HepG2 (cell line): ENCODE results near the gene SMIM44. TPM values are rescaled to one million over a fixed set of nuclear protein-coding genes. Genes with fewer than 3 reads are reported as not detected.

Experiments
- ATAC-seq: fragments of 200-7000 bp; cut with Tn5 transposase; 3 replicates; pipeline ENCODE4 v1.9.1; 2020; ENCODE audit warnings: mild to moderate bottlenecking, moderate library complexity
- BruUV-seq: library from RNA; stranded (reverse); fragments of 400-500 nt; replicated peaks from 2 replicates; lab custom pipeline; 2021; lab: Mats Ljungman, UMichigan
- CTCF ChIA-PET: fragments of 300-600 bp; formaldehyde crosslinking; extraction: SDS; loops from one replicate; lab custom pipeline; 2021; ENCODE audit warnings: low total read pairs, inconsistent platforms, low intra/inter-chr PET ratio; lab: Yijun Ruan, JAX
- POLR2A ChIA-PET: fragments of 350-600 bp; sonication (Branson Sonifier 250); formaldehyde crosslinking; loops from one replicate; lab custom pipeline; 2020; ENCODE audit warnings: antibody characterized with exemption, inconsistent platforms; lab: Yijun Ruan, JAX
- DNase-seq: peaks from one replicate; pipeline ENCODE4 v3.0.0-alpha.2; 2015; ENCODE audit warnings: low spot score
- FAIRE-seq: peaks from 3 replicates; lab custom pipeline; 2011; peaks lifted over from hg19 to GRCh38; lab: Jason Lieb, UNC
- H2AFZ ChIP-seq: one replicate; pipeline ENCODE4 v1.6.1; 2011; ENCODE audit warnings: low read length, inconsistent platforms
- H3K27ac ChIP-seq: fragments of 300-600 bp; 3 replicates; pipeline ENCODE4 v1.8.0; 2011; ENCODE audit warnings: mixed run types, mild to moderate bottlenecking, mixed read lengths, low read length, inconsistent platforms; ENCODE audit not compliant: insufficient read depth; ENCODE audit errors: extremely low read length
- H3K27me3 ChIP-seq, 2 experiments: fragments of 200-600 bp in 1 of 2; 2 replicates in 1 of 2; 3 replicates in 1 of 2; pipeline versions ENCODE4 v1.6.0 to v1.8.0; 2011; ENCODE audit warnings: low read length in 2 of 2, mild to moderate bottlenecking in 2 of 2, moderate library complexity in 2 of 2, inconsistent platforms in 1 of 2; ENCODE audit not compliant: insufficient read depth in 2 of 2, control insufficient read depth in 1 of 2
- H3K36me3 ChIP-seq, 2 experiments: fragments of 200-600 bp in 1 of 2; replicated peaks in 1 of 2; 2 replicates in 1 of 2; 3 replicates in 1 of 2; pipeline versions ENCODE4 v1.5.1 to v1.8.0; 2011; ENCODE audit warnings: low read length in 2 of 2, inconsistent platforms in 1 of 2; ENCODE audit not compliant: insufficient read depth in 2 of 2, control insufficient read depth in 1 of 2
- H3K4me1 ChIP-seq: 2 replicates; pipeline ENCODE4 v1.5.1; 2012; ENCODE audit warnings: low read length, inconsistent platforms; ENCODE audit not compliant: insufficient read depth
- H3K4me2 ChIP-seq: 2 replicates; pipeline ENCODE4 v1.6.0; 2011; ENCODE audit warnings: low read depth, low read length, inconsistent platforms
- H3K4me3 ChIP-seq, 3 experiments: fragments of 200-600 bp in 1 of 3; sonication (generic), shearing (Covaris generic) in 1 of 3; replicated peaks in 1 of 3; 2 replicates each; pipeline ENCODE4 v1.5.1; 2011 to 2016; ENCODE audit warnings: low read length in 3 of 3, inconsistent platforms in 2 of 3, low read depth in 2 of 3, mild to moderate bottlenecking in 2 of 3, control low read depth in 1 of 3, mixed read lengths in 1 of 3; ENCODE audit not compliant: insufficient read depth in 1 of 3
- H3K79me2 ChIP-seq: one replicate; pipeline ENCODE4 v1.6.1; 2011; ENCODE audit warnings: low read length, inconsistent platforms; ENCODE audit not compliant: insufficient read depth
- H3K9ac ChIP-seq: 2 replicates; pipeline ENCODE4 v1.6.0; 2011; ENCODE audit warnings: mild to moderate bottlenecking, low read depth, low read length, inconsistent platforms; ENCODE audit not compliant: insufficient read depth
- H3K9me3 ChIP-seq: 2 replicates; pipeline ENCODE4 v1.5.1; 2012; ENCODE audit warnings: mild to moderate bottlenecking, low read length
- H4K20me1 ChIP-seq: 2 replicates; pipeline ENCODE4 v1.6.0; 2011; ENCODE audit warnings: inconsistent platforms, mild to moderate bottlenecking, low read length, moderate library complexity; ENCODE audit not compliant: insufficient read depth
- CSRNP1 ChIP-seq: sonication (generic); formaldehyde crosslinking; IDR thresholded peaks from 2 replicates; pipeline ENCODE4 v1.8.1; 2023; ENCODE audit warnings: mild to moderate bottlenecking, missing genetic modification reagents
- GATAD1 ChIP-seq: IDR thresholded peaks from 2 replicates; pipeline ENCODE4 v1.6.1; 2016; ENCODE audit warnings: missing genetic modification reagents, missing compliant biosample characterization
- ZNF343 ChIP-seq: sonication (generic); formaldehyde crosslinking; IDR thresholded peaks from 2 replicates; pipeline ENCODE4 v1.4.0; 2020; ENCODE audit warnings: mild to moderate bottlenecking, missing genetic modification reagents
- WGBS: methylation state at CpG from one replicate; pipeline ENCODE4 v1.1.6; 2017; ENCODE audit warnings: low lambda C conversion rate; 5-methylcytosine and 5-hydroxymethylcytosine counted together
- in situ Hi-C: cut with HindIII; loops from 2 replicates; pipeline ENCODE4 v1.10.0; 2017; ENCODE audit warnings: low pct_unique_long_range_greater_than_20kb; ENCODE audit not compliant: extremely low pct_ligation_motif_present
- intact Hi-C: fragments of 100-400 bp; cut with micrococcal nuclease; formaldehyde crosslinking; loops from one replicate; pipeline ENCODE4 v1.10.0; 2022; ENCODE audit not compliant: unreplicated experiment
- polyA plus RNA-seq, 8 experiments: library from polyadenylated mRNA; depleted of rRNA in 3 of 8; stranded (reverse) in 7 of 8; unstranded in 1 of 8; fragments of >200 nt; fragmentation: Illumina TruSeq in 4 of 8; extraction: Trizol in 4 of 8; gene quantifications; 2 replicates each; pipeline versions ENCODE4 v1.2.1 to v1.2.3, GENCODE V29; 2011 to 2016; ENCODE audit warnings: low read depth in 4 of 8, missing spikeins in 1 of 8, mixed read lengths in 1 of 8; ENCODE audit not compliant: insufficient read depth in 1 of 8
- total RNA-seq, 5 experiments: library from RNA; depleted of rRNA; stranded (reverse); fragments of >200 nt; fragmentation: Illumina TruSeq; extraction: Trizol; gene quantifications; 2 replicates each; pipeline ENCODE4 v1.2.3, GENCODE V29; 2016; ENCODE audit warnings: low read depth in 1 of 5
- TF ChIP-seq, protein P1 (sequence below), 2 experiments: IDR thresholded peaks; 2 replicates each; pipeline ENCODE4 v1.6.1; 2011 to 2012; ENCODE audit warnings: low read length in 2 of 2, borderline replicate concordance in 1 of 2, low read depth in 1 of 2, mild to moderate bottlenecking in 1 of 2, moderate library complexity in 1 of 2

SMIM44 gene
- total and polyA plus RNA-seq, 2 of the 13 experiments (the other 11 are each of a cell fraction or from before 2014, with no cell fraction given): not detected

DNA sequence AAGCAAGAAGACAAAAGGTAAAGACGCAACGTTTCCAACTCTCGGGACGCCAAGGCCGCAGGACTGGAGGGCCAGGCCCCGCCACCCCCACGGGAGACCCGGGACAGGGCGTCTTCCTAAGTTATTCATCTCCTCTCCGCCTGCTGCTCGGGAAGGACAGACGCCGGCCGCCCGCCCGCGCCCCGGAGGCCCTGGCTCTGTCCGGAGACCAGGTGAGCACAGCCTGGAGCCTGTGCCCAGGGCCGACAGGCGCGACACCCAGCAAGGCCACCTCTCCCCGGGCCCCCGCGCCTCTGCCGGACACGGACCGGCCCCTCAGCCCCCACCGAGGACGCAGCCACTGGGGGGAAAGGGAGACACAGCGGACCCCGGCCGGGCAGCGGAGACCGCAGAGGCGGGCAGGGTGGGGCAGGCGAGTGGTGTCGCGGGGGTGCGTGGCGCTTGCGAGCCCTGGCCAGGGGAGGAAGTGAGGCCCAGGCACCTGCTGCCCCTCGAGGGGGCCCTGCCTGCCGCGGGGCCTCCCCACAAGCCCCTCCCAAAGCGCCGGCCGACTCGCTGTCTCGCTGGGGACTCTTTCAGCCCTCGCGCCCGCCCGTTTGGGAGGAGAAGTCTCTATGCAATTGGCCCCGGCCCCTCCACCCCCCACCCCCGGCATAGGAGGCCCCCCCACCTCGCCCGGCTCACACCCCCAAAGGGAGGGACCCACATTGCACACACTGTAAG, 20.1 kb downstream of the SMIM44 start:
- no peaks in the 10 kb centered on the region; a peak in 1 of 5 replicates for H3K27me3 ChIP-seq
- FAIRE-seq: no peak
- in situ Hi-C loops: no loop called here
- no peaks in the 10 kb centered on the region for H3K9me3 ChIP-seq
- 95% methylated on average over 39 of the region's 58 CpGs for WGBS
- intact Hi-C loops: no loop called here
- TF ChIP-seq CSRNP1 (CRISPR knock-in tag) (no peak), GATAD1 (CRISPR knock-in tag) (no peak), ZNF343 (CRISPR knock-in tag) (no peak)
- TF ChIP-seq, protein P1, sequence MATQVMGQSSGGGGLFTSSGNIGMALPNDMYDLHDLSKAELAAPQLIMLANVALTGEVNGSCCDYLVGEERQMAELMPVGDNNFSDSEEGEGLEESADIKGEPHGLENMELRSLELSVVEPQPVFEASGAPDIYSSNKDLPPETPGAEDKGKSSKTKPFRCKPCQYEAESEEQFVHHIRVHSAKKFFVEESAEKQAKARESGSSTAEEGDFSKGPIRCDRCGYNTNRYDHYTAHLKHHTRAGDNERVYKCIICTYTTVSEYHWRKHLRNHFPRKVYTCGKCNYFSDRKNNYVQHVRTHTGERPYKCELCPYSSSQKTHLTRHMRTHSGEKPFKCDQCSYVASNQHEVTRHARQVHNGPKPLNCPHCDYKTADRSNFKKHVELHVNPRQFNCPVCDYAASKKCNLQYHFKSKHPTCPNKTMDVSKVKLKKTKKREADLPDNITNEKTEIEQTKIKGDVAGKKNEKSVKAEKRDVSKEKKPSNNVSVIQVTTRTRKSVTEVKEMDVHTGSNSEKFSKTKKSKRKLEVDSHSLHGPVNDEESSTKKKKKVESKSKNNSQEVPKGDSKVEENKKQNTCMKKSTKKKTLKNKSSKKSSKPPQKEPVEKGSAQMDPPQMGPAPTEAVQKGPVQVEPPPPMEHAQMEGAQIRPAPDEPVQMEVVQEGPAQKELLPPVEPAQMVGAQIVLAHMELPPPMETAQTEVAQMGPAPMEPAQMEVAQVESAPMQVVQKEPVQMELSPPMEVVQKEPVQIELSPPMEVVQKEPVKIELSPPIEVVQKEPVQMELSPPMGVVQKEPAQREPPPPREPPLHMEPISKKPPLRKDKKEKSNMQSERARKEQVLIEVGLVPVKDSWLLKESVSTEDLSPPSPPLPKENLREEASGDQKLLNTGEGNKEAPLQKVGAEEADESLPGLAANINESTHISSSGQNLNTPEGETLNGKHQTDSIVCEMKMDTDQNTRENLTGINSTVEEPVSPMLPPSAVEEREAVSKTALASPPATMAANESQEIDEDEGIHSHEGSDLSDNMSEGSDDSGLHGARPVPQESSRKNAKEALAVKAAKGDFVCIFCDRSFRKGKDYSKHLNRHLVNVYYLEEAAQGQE (IDR thresholded peaks at IDR 0.05; ENCODE audit: borderline replicate concordance in 1 of 2, low read depth in 1 of 2, low read length in 2 of 2): no peak
- TF ChIP-seq, all 625 proteins: peak for 0
- TSS peak; percentile 66 for BruUV-seq
- Histone ChIP-seq H4K20me1 (no peaks in the 10 kb centered on the region), H3K4me1 (0 out of 2 replicates have a peak, but pooled peaks cover 8% of the 10 kb centered on the region), H3K9ac (no peak overlapping the region), H3K36me3 (peaks cover 0 to 5% of the 10 kb centered on the region in 2 experiments; a peak in 1 of 5 replicates), H3K4me3 (no peak overlapping the region), H2AFZ (no peak overlapping the region), H3K79me2 (no peaks in the 10 kb centered on the region), H3K4me2 (no peak overlapping the region), H3K27ac (no peak overlapping the region)
- POLR2A ChIA-PET: no interaction called here
- no peak for DNase-seq
- CTCF ChIA-PET: no interaction called here
- no peak for ATAC-seq
